GM12878 (cell line): Measurements from ENCODE around the gene CORO7. TPM values are rescaled to one million over a fixed set of nuclear protein-coding genes. Genes with fewer than 3 reads are reported as not detected.

Experiments used
- ASH2L ChIP-seq: fragments of 300-600, 200-600 bp; sonication (generic); IDR thresholded peaks from 2 replicates; pipeline ENCODE4 v1.6.1; 2017; ENCODE audit warnings: low read depth, mild to moderate bottlenecking, borderline replicate concordance
- CEBPB ChIP-seq, 2 experiments: fragments of 150-350 bp in 1 of 2; IDR thresholded peaks; 2 replicates each; pipeline ENCODE4 v1.6.1; 2012 to 2014; ENCODE audit warnings: low read depth in 2 of 2, low read length in 2 of 2, borderline replicate concordance in 1 of 2, inconsistent platforms in 1 of 2
- CTCF ChIP-seq, 3 experiments: IDR thresholded peaks in 2 of 3; conservative IDR thresholded peaks in 1 of 3; 2 replicates each; pipeline ENCODE4 v1.5.1; 2011; ENCODE audit warnings: low read depth in 3 of 3, low read length in 3 of 3, mild to moderate bottlenecking in 3 of 3, control low read depth in 2 of 3, moderate library complexity in 2 of 3, inconsistent platforms in 1 of 3, mixed read lengths in 1 of 3; ENCODE audit not compliant: control insufficient read depth in 2 of 3, insufficient read depth in 1 of 3; ENCODE audit errors: extremely low read depth in 1 of 3
- ETV6 ChIP-seq, 2 experiments: fragments of 450-650 bp in 1 of 2; IDR thresholded peaks in 1 of 2; conservative IDR thresholded peaks in 1 of 2; 2 replicates each; pipeline ENCODE4 v1.6.1; 2014; ENCODE audit warnings: antibody characterized with exemption in 1 of 2, borderline replicate concordance in 1 of 2, low read depth in 1 of 2, mild to moderate bottlenecking in 1 of 2, moderate library complexity in 1 of 2
- IKZF2 ChIP-seq, 2 experiments: fragments of 450-650 bp; IDR thresholded peaks; 2 replicates each; pipeline ENCODE4 v1.6.1; 2017; ENCODE audit warnings: mild to moderate bottlenecking in 2 of 2, moderate library complexity in 2 of 2
- KAT2A ChIP-seq: conservative IDR thresholded peaks from 2 replicates; pipeline ENCODE4 v1.6.1; 2011; ENCODE audit warnings: low read depth, low read length; ENCODE audit not compliant: control insufficient read depth
- KDM1A ChIP-seq: fragments of 200-600 bp; sonication (generic); IDR thresholded peaks from 2 replicates; pipeline ENCODE4 v1.6.1; 2016; ENCODE audit warnings: borderline replicate concordance
- LARP7 ChIP-seq: fragments of 450-650 bp; IDR thresholded peaks from 2 replicates; pipeline ENCODE4 v1.6.1; 2017; ENCODE audit warnings: mild to moderate bottlenecking
- MXI1 ChIP-seq: fragments of 150-350 bp; IDR thresholded peaks from 2 replicates; pipeline ENCODE4 v1.6.1; 2011; ENCODE audit warnings: low read depth, mild to moderate bottlenecking, inconsistent platforms, low read length, improper control_type of control experiment
- MYB ChIP-seq: fragments of 150-350 bp; IDR thresholded peaks from 2 replicates; pipeline ENCODE4 v1.6.1; 2014; ENCODE audit warnings: mild to moderate bottlenecking, low read depth, low read length, borderline replicate concordance
- MYC ChIP-seq: IDR thresholded peaks from 2 replicates; pipeline ENCODE4 v1.6.1; 2011; ENCODE audit warnings: mild to moderate bottlenecking, low read length, moderate library complexity, inconsistent platforms; ENCODE audit not compliant: insufficient read depth, insufficient replicate concordance, insufficient read length, severe bottlenecking
- NFIC ChIP-seq: IDR thresholded peaks from 2 replicates; pipeline ENCODE4 v1.6.1; 2012; ENCODE audit warnings: low read depth, mild to moderate bottlenecking, inconsistent platforms, low read length, moderate library complexity
- NFYA ChIP-seq: IDR thresholded peaks from 2 replicates; pipeline ENCODE4 v1.6.1; 2011; ENCODE audit warnings: low read depth, mild to moderate bottlenecking, low read length, improper control_type of control experiment, borderline replicate concordance
- NR2C2 ChIP-seq: IDR thresholded peaks from 2 replicates; pipeline ENCODE4 v1.6.1; 2011; ENCODE audit warnings: borderline replicate concordance, low read depth; ENCODE audit not compliant: control insufficient read depth, insufficient read length
- PAX8 ChIP-seq: fragments of 450-650 bp; IDR thresholded peaks from 2 replicates; pipeline ENCODE4 v1.6.1; 2017; ENCODE audit warnings: mild to moderate bottlenecking, moderate library complexity
- POLR2A ChIP-seq: IDR thresholded peaks from 2 replicates; pipeline ENCODE4 v1.6.1; 2011; ENCODE audit warnings: low read depth, mild to moderate bottlenecking, low read length
- POLR2AphosphoS5 ChIP-seq: IDR thresholded peaks from 2 replicates; pipeline ENCODE4 v1.6.1; 2011; ENCODE audit warnings: mild to moderate bottlenecking, low read length, inconsistent platforms
- POU2F2 ChIP-seq: IDR thresholded peaks from 3 replicates; pipeline ENCODE4 v1.6.1; 2011; ENCODE audit warnings: low read depth, mild to moderate bottlenecking, low read length, borderline replicate concordance
- RUNX3 ChIP-seq: IDR thresholded peaks from 2 replicates; pipeline ENCODE4 v1.6.1; 2012; ENCODE audit warnings: low read length, inconsistent platforms
- SKIL ChIP-seq: fragments of 450-650 bp; IDR thresholded peaks from 2 replicates; pipeline ENCODE4 v1.6.1; 2017; ENCODE audit warnings: mild to moderate bottlenecking, low read depth, inconsistent platforms; ENCODE audit not compliant: poor library complexity, severe bottlenecking
- SREBF1 ChIP-seq: IDR thresholded peaks from 2 replicates; pipeline ENCODE4 v1.6.1; 2012; ENCODE audit warnings: mild to moderate bottlenecking, low read length
- TARDBP ChIP-seq: IDR thresholded peaks from 2 replicates; pipeline ENCODE4 v1.6.1; 2016; ENCODE audit warnings: borderline replicate concordance
- TCF12 ChIP-seq: IDR thresholded peaks from 2 replicates; pipeline ENCODE4 v1.6.1; 2011; ENCODE audit warnings: low read depth, mild to moderate bottlenecking, low read length
- USF1 ChIP-seq: IDR thresholded peaks from 2 replicates; pipeline ENCODE4 v1.6.1; 2011; ENCODE audit warnings: borderline replicate concordance, low read depth, mild to moderate bottlenecking, moderate library complexity, mixed read lengths, low read length; ENCODE audit not compliant: insufficient read depth; ENCODE audit errors: extremely low read length
- WRNIP1 ChIP-seq: IDR thresholded peaks from 2 replicates; pipeline ENCODE4 v1.6.1; 2011; ENCODE audit warnings: low read depth, low read length, improper control_type of control experiment, borderline replicate concordance
- YBX1 ChIP-seq: fragments of 450-650 bp; IDR thresholded peaks from 2 replicates; pipeline ENCODE4 v1.6.1; 2016; ENCODE audit warnings: antibody characterized with exemption
- ZZZ3 ChIP-seq: IDR thresholded peaks from 2 replicates; pipeline ENCODE4 v1.6.1; 2011; ENCODE audit warnings: low read depth; ENCODE audit not compliant: control insufficient read depth, insufficient read length
- polyA plus RNA-seq, 11 experiments: library from polyadenylated mRNA; depleted of rRNA in 4 of 11; unstranded in 6 of 11; stranded (reverse) in 5 of 11; fragments of >200 nt; fragmentation: Nextera tagmentation in 4 of 11; fragmentation: Illumina TruSeq in 1 of 11; extraction: Ambion mirVana in 4 of 11; extraction: Trizol in 1 of 11; gene quantifications; 1 replicate in 1 of 11; 2 replicates in 10 of 11; pipeline versions ENCODE4 v1.2.1 to v1.2.3, GENCODE V29; 2011 to 2016; ENCODE audit warnings: inconsistent platforms in 2 of 11, missing spikeins in 2 of 11, low read depth in 1 of 11
- total RNA-seq, 4 experiments: library from RNA; depleted of rRNA in 3 of 4; stranded (reverse); fragments of >200 nt in 3 of 4; fragmentation: Illumina TruSeq in 1 of 4; extraction: Trizol in 1 of 4; gene quantifications; 2 replicates each; pipeline versions ENCODE4 v1.2.1 to v1.2.3, GENCODE V29; 2013 to 2021

Gene CORO7
- total and polyA plus RNA-seq, 10 of the 15 experiments (the other 5 are each of a cell fraction or from before 2014, with no cell fraction given) = 0.64 to 89.2 (median 43.7) TPM

GRCh38 chr16:4425378-4426020 is 9.1 kb upstream of the CORO7 start, which contains the start of gene DNAJA3 (continued):
- TF ChIP-seq SKIL (no peak), MYB (no peak), PAX8 (no peak), ETV6 (conservative IDR thresholded peaks at IDR 0.05 in 1 of 2, IDR thresholded peaks at IDR 0.05 in 1 of 2; ENCODE audit: borderline replicate concordance in 1 of 2, low read depth in 1 of 2) (no peak), KDM1A (no peak), WRNIP1 (no peak), TCF12 (no peak), NFYA (no peak), POLR2AphosphoS5 (peak; percentile 98), MYC (no peak), KAT2A (no peak), ASH2L (no peak), YBX1 (no peak), CTCF (IDR thresholded peaks at IDR 0.05 in 2 of 3, conservative IDR thresholded peaks at IDR 0.05 in 1 of 3; ENCODE audit: control insufficient read depth in 2 of 3, extremely low read depth in 1 of 3, insufficient read depth in 1 of 3, low read depth in 3 of 3, low read length in 3 of 3) (no peak), TARDBP (peak; percentile 84), POLR2A (peak; percentile 98), SREBF1 (no peak; the same call in 1 of the 2 replicates), USF1 (no peak), ZZZ3 (no peak), POU2F2 (peak; percentile 67; the same call in 2 of the 3 replicates), IKZF2 (IDR thresholded peaks at IDR 0.05) (no peak), RUNX3 (peak; percentile 68), NR2C2 (no peak), MXI1 (peak; percentile 84; the same call in 1 of the 2 replicates), CEBPB (IDR thresholded peaks at IDR 0.05; ENCODE audit: borderline replicate concordance in 1 of 2, low read depth in 2 of 2, low read length in 2 of 2) (no peak), LARP7 (peak; percentile 92), NFIC (no peak)
